Measurements from ENCODE around the gene UBB. TPM values are rescaled to one million over a fixed set of nuclear protein-coding genes. Genes with fewer than 3 reads are reported as not detected.

The UBB gene
- total and polyA plus RNA-seq, 9 of the 15 experiments (the other 6 are each of a cell fraction or from before 2014, with no cell fraction given), result 1,069 to 4,143 (median 1,696) TPM

DNA sequence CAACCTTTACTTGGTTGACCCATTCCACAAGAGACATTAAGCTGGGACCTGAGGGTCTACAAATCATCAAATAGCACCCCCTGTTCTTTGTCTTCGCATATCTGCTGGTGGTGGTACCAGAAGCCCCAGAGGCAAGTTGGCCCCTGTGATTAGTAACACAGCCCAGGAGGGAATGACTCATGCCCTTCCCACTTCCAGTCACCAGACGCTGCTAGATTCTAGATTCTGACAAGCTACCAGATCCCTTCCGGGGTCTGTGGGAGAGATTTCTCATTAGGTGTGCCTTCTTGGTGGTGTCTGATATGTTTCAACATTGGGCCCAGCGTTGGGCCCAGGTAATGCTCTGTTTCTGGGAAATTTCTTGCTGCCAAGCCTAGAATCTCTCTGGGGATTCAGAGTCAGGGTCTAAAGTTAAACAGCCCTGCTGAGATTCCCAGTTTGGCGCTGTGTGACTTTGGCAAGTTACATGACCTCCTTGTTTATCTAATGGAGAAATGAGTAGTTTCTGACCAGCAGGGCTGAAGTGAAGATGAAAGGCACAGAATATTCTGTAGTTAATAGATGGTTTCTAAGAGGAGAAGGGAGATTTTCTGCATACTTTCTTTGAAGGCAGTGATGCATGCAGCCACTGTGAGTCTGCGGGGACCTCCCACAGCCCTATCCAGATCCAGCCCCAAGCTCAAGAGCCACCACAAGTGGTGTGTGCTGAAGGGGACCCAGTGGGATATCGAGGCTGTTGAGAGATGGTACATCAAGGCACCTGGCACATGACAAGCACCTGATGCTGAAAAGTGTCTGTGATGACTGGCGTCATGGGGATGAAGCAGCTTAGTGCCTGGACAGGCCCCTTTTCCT, 38.4 kb downstream of the UBB start (continued):
- TF ChIP-seq, protein P1, sequence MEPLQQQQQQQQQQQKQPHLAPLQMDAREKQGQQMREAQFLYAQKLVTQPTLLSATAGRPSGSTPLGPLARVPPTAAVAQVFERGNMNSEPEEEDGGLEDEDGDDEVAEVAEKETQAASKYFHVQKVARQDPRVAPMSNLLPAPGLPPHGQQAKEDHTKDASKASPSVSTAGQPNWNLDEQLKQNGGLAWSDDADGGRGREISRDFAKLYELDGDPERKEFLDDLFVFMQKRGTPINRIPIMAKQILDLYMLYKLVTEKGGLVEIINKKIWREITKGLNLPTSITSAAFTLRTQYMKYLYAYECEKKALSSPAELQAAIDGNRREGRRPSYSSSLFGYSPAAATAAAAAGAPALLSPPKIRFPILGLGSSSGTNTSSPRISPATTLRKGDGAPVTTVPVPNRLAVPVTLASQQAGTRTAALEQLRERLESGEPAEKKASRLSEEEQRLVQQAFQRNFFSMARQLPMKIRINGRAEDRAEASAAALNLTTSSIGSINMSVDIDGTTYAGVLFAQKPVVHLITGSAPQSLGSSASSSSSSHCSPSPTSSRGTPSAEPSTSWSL (CRISPR knock-in tag; IDR thresholded peaks at IDR 0.05; ENCODE audit: borderline replicate concordance), result no peak
- TF ChIP-seq TRIM28 (IDR thresholded peaks at IDR 0.05), result no peak
- TF ChIP-seq, protein P2, sequence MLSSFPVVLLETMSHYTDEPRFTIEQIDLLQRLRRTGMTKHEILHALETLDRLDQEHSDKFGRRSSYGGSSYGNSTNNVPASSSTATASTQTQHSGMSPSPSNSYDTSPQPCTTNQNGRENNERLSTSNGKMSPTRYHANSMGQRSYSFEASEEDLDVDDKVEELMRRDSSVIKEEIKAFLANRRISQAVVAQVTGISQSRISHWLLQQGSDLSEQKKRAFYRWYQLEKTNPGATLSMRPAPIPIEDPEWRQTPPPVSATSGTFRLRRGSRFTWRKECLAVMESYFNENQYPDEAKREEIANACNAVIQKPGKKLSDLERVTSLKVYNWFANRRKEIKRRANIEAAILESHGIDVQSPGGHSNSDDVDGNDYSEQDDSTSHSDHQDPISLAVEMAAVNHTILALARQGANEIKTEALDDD (IDR thresholded peaks at IDR 0.05), result peak; percentile 60; the same call in 1 of the 2 replicates
- 0 out of 2 replicates have a peak, but pooled peaks have one; percentile 36 for TF ChIP-seq ZNF592 (IDR thresholded peaks at IDR 0.05)
- 0 out of 2 replicates have a peak, but pooled peaks have one; percentile 46 for TF ChIP-seq RNF2 (IDR thresholded peaks at IDR 0.05)
- peak; percentile 58; the same call in 1 of the 2 replicates for TF ChIP-seq ZBTB7A (IDR thresholded peaks at IDR 0.05; ENCODE audit: borderline replicate concordance, control insufficient read depth, low read depth, low read length)
- no peak for TF ChIP-seq STAT6 (CRISPR knock-in tag; IDR thresholded peaks at IDR 0.05)
- TF ChIP-seq SAFB (IDR thresholded peaks at IDR 0.05; ENCODE audit: borderline replicate concordance, low read depth, low read length), result no peak
- peak; percentile 45 for TF ChIP-seq BRD9 (IDR thresholded peaks at IDR 0.05; ENCODE audit: low read depth, partially characterized antibody)
- no peak for TF ChIP-seq TEAD2 (tag; IDR thresholded peaks at IDR 0.05)
- no peak for TF ChIP-seq AFF4 (CRISPR knock-in tag; IDR thresholded peaks at IDR 0.05)

All from K562 (cell line).